ENCODE results near the gene TNFSF15. TPM values are rescaled to one million over a fixed set of nuclear protein-coding genes. Genes with fewer than 3 reads are reported as not detected.

The TNFSF15 gene
- total and polyA plus RNA-seq, 2 experiments from 2014 or later: under 0.01 TPM; not detected in 1

DNA sequence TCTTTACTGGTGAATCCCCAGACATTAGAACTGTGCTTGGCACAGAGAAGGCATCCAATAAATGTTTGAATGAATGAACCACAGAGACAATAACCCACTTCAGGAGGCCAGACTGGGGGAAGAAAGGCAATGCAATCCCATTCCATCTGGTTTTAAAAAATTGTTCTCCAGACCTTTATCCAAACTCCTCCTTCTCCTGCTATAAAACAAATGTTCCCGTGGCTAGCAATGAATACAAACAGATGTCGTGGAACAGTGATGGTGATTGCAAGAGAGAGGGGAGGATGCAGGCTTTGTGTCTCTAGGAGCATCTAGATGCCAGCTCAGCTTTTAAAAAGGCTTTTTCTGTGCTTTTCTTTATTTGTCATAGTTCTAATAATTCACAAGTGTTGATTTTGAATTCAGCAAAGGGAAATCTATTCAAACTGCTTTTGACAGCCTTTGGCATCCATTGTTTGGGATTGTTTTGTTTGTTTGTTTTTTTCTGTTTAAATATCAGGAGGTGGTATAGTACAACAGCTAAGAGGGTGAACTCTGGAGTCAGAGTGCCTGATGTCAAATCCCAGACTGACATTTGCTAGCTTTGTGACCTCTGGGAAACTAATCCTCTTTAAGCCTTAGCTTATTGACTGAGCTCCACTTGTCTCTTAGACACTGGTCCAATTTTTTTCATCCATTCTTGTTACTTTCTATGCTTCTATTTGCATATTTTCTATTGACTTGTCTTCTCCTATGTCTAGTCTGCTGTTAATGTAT, 59.1 kb downstream of the TNFSF15 start:
- Histone ChIP-seq H2AFZ (no peak overlapping the region), H3K4me1 (ENCODE audit: insufficient read depth) (peaks cover 22% of the 10 kb centered on the region), H3K4me2 (ENCODE audit: unreplicated experiment) (no peak overlapping the region), H3K9me3 (ENCODE audit: low read depth) (no peaks in the 10 kb centered on the region), H3K27ac (no peak overlapping the region), H3K27me3 (replicated peaks; ENCODE audit: insufficient read depth) (no peaks in the 10 kb centered on the region), H3K9me2 (ENCODE audit: insufficient read depth) (no peaks in the 10 kb centered on the region), H3F3A (ENCODE audit: insufficient read depth) (peaks cover 6% of the 10 kb centered on the region), H3K9ac (no peak overlapping the region), H3K4me3 (no peak overlapping the region), H3K79me2 (ENCODE audit: insufficient read depth) (no peaks in the 10 kb centered on the region), H3K36me3 (ENCODE audit: low read depth) (no peaks in the 10 kb centered on the region), H4K20me1 (ENCODE audit: insufficient read depth) (no peaks in the 10 kb centered on the region)
- no peak for TF ChIP-seq EZH2phosphoT487 (IDR thresholded peaks at IDR 0.05; ENCODE audit: insufficient read depth, low read depth)
- no peak for TF ChIP-seq EZH2 (IDR thresholded peaks at IDR 0.05; ENCODE audit: insufficient read depth, poor library complexity, severe bottlenecking)
- DNase-seq: peak; percentile 60
- WGBS, 2 experiments (ENCODE audit: low coverage in 1 of 2, low lambda C conversion rate in 2 of 2, missing lambda C conversion rate in 2 of 2): 14 to 31% methylated on average over 2 of the region's 2 CpGs
- in situ Hi-C loops (cut with MboI): loop anchor here (5.0 kb wide), 1 partner anchor 266 kb away; no protein-coding TSS in a partner anchor

DNA sequence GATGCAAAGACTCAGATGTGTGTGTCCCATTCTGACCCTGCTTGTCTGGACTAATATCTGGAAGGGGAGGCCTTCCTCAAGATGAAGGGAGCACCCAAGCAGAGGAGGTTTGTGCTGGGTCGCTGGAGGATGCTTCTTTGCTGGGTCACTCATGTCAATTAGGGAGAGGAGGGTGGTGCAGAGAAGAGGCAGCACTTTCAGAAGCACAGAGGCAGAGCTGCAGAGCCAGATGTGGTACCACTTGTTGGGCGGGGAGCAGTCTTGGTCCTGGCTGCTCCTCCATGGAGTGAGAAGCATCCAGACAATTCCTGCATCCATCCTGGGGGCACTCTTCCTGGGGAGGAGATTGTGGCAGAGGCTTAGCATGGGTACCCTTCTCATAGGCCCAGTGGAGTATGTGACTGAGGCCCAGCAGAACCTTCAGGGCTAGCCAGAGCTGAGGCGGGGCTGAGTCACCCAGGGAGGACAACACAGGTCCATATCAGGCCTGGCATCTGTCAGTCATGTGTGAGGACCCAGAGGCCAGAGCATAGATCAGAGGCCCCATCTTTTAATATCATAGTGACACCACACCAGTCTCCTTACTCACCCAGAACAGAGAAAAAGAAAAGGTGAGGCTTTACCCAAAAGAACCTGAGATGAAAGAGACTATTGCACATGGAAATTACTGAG, 59.8 kb downstream of the TNFSF15 start:
- Histone ChIP-seq H3K4me1 (ENCODE audit: insufficient read depth) (peaks cover 22% of the 10 kb centered on the region), H2AFZ (no peak overlapping the region), H3F3A (ENCODE audit: insufficient read depth) (peaks cover 6% of the 10 kb centered on the region), H3K27me3 (replicated peaks; ENCODE audit: insufficient read depth) (no peaks in the 10 kb centered on the region), H3K4me2 (ENCODE audit: unreplicated experiment) (no peak overlapping the region), H3K79me2 (ENCODE audit: insufficient read depth) (no peaks in the 10 kb centered on the region), H3K9me2 (ENCODE audit: insufficient read depth) (no peaks in the 10 kb centered on the region), H3K9me3 (ENCODE audit: low read depth) (no peaks in the 10 kb centered on the region), H3K4me3 (no peak overlapping the region), H3K27ac (no peak overlapping the region), H3K9ac (no peak overlapping the region), H4K20me1 (ENCODE audit: insufficient read depth) (no peaks in the 10 kb centered on the region), H3K36me3 (ENCODE audit: low read depth) (no peaks in the 10 kb centered on the region)
- in situ Hi-C loops (cut with MboI): loop anchor here (5.0 kb wide), 1 partner anchor 266 kb away; no protein-coding TSS in a partner anchor
- no peak for TF ChIP-seq EZH2phosphoT487 (IDR thresholded peaks at IDR 0.05; ENCODE audit: insufficient read depth, low read depth)
- no peak for TF ChIP-seq EZH2 (IDR thresholded peaks at IDR 0.05; ENCODE audit: insufficient read depth, poor library complexity, severe bottlenecking)
- WGBS, 2 experiments (ENCODE audit: low coverage in 1 of 2, low lambda C conversion rate in 2 of 2, missing lambda C conversion rate in 2 of 2): 46 to 52% methylated on average over 3 of the region's 3 CpGs
- DNase-seq: no peak

DNA sequence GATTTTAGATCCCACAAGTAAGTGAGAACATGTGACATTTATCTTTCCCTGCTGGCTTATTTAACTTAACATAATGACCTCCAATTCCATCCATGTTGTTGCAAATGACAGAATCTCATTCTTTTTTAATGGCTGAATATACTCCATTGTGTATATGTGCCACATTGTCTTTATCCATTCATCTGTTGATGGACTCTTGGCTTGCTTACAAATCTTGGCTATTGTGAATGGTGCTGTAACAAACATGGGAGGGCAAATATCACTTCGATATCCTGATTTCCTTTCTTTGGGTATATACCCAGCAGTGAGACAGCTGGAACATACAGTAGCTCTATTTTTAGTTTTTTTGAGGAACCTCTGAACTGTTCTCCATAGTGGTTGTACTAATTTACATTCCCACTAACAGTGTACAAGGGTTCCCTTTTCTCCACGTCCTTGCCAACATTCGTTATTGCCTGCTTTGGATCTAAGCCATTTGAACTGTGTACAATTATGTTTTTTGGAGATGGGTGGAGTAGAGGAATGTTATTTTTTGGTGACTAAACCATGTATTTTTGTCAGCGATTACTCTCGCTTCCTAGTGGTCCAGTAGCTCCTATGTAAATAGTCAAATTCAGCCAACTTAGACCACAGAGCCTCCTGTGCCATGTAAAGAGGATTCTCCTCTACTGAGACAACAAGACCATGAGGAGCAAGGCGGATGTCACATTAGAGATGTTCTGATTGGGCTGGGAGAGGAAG, 60.6 kb downstream of the TNFSF15 start:
- no peak overlapping the region for H2AFZ ChIP-seq
- peak overlapping the region; percentile 63 for H3K4me2 ChIP-seq (ENCODE audit: unreplicated experiment)
- H3F3A ChIP-seq (ENCODE audit: insufficient read depth): peaks cover 6% of the 10 kb centered on the region
- H3K9ac ChIP-seq: no peak overlapping the region
- WGBS, 2 experiments (ENCODE audit: low coverage in 1 of 2, low lambda C conversion rate in 2 of 2, missing lambda C conversion rate in 2 of 2): 16 to 28% methylated on average over 6 of the region's 6 CpGs
- no peaks in the 10 kb centered on the region for H3K79me2 ChIP-seq (ENCODE audit: insufficient read depth)
- no peak overlapping the region for H3K27ac ChIP-seq
- H3K4me1 ChIP-seq (ENCODE audit: insufficient read depth): peaks cover 22% of the 10 kb centered on the region
- TF ChIP-seq EZH2 (IDR thresholded peaks at IDR 0.05; ENCODE audit: insufficient read depth, poor library complexity, severe bottlenecking): no peak
- peak; percentile 76; the same call in 1 of the 2 replicates for TF ChIP-seq EZH2phosphoT487 (IDR thresholded peaks at IDR 0.05; ENCODE audit: insufficient read depth, low read depth)
- in situ Hi-C loops (cut with MboI): loop anchor here (5.0 kb wide), 1 partner anchor 267 kb away; no protein-coding TSS in a partner anchor
- H3K36me3 ChIP-seq (ENCODE audit: low read depth): no peaks in the 10 kb centered on the region
- peak; percentile 64 for DNase-seq
- no peaks in the 10 kb centered on the region for H3K9me3 ChIP-seq (ENCODE audit: low read depth)
- no peaks in the 10 kb centered on the region for H3K9me2 ChIP-seq (ENCODE audit: insufficient read depth)
- no peaks in the 10 kb centered on the region for H4K20me1 ChIP-seq (ENCODE audit: insufficient read depth)
- H3K4me3 ChIP-seq: no peak overlapping the region
- H3K27me3 ChIP-seq (replicated peaks; ENCODE audit: insufficient read depth): no peaks in the 10 kb centered on the region

DNA sequence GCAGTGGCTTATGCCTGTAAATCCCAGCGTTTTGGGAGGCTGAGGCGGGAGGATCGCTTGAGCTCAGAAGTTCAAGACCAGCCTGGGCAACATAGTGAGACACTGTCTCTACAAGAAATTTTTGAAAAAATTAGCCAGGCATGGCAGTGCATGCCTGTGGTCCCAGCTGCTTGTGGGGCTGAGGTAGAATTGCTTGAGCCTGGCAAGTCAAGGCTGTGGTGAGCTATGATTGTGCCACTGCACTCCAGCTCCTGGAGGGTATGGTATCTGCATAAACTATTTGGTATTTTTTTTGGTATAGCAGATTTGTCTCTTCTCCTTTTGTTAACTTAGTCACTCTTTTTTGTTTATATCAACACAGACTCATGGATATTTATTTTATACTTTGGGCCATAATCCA, 62.4 kb downstream of the TNFSF15 start:
- in situ Hi-C loops (cut with MboI): loop anchor here (5.0 kb wide), 1 partner anchor 164 kb away; no protein-coding TSS in a partner anchor
- no peak overlapping the region for H3K4me3 ChIP-seq

More for the DNA sequence above, 62.4 kb downstream of the TNFSF15 start:
- no peaks in the 10 kb centered on the region for H3K9me3 ChIP-seq (ENCODE audit: low read depth)
- H3K27me3 ChIP-seq (replicated peaks; ENCODE audit: insufficient read depth): no peaks in the 10 kb centered on the region
- H3K9ac ChIP-seq: no peak overlapping the region
- no peak overlapping the region for H2AFZ ChIP-seq
- WGBS, 2 experiments (ENCODE audit: low coverage in 1 of 2, low lambda C conversion rate in 2 of 2, missing lambda C conversion rate in 2 of 2): 94 to 97% methylated on average over 3 of the region's 3 CpGs
- no peaks in the 10 kb centered on the region for H3K36me3 ChIP-seq (ENCODE audit: low read depth)
- H4K20me1 ChIP-seq (ENCODE audit: insufficient read depth): no peaks in the 10 kb centered on the region
- H3K27ac ChIP-seq: no peak overlapping the region
- peaks cover 6% of the 10 kb centered on the region for H3F3A ChIP-seq (ENCODE audit: insufficient read depth)
- TF ChIP-seq EZH2phosphoT487 (IDR thresholded peaks at IDR 0.05; ENCODE audit: insufficient read depth, low read depth) (no peak), EZH2 (IDR thresholded peaks at IDR 0.05; ENCODE audit: insufficient read depth, poor library complexity, severe bottlenecking) (no peak)
- H3K79me2 ChIP-seq (ENCODE audit: insufficient read depth): no peaks in the 10 kb centered on the region
- H3K4me1 ChIP-seq (ENCODE audit: insufficient read depth): peaks cover 25% of the 10 kb centered on the region
- DNase-seq: no peak
- H3K9me2 ChIP-seq (ENCODE audit: insufficient read depth): no peaks in the 10 kb centered on the region
- no peak overlapping the region for H3K4me2 ChIP-seq (ENCODE audit: unreplicated experiment)

Data from GM23248 (cell line).